ENCODE results near the gene VSTM5. TPM values are rescaled to one million over a fixed set of nuclear protein-coding genes. Genes with fewer than 3 reads are reported as not detected.

VSTM5 gene
- total RNA-seq, 1 experiment from 2014 or later = not detected

GRCh38 chr11:93823210-93823609 lies 27.2 kb downstream of the VSTM5 start:
- TF ChIP-seq SIN3A (IDR thresholded peaks at IDR 0.05; ENCODE audit: low read depth) = no peak
- TF ChIP-seq EZH2 (IDR thresholded peaks at IDR 0.05) = no peak
- TF ChIP-seq POLR2A (IDR thresholded peaks at IDR 0.05; ENCODE audit: borderline replicate concordance, extremely low read depth, insufficient read depth, insufficient read length) = no peak
- no peak for TF ChIP-seq SRF (IDR thresholded peaks at IDR 0.05; ENCODE audit: low read depth)
- TF ChIP-seq ZBTB33 (IDR thresholded peaks at IDR 0.05; ENCODE audit: extremely low read depth, insufficient replicate concordance, low read length) = no peak
- no peak for TF ChIP-seq CTCF (IDR thresholded peaks at IDR 0.05 in 2 of 3, conservative IDR thresholded peaks at IDR 0.05 in 1 of 3; ENCODE audit: borderline replicate concordance in 1 of 3, insufficient read depth in 1 of 3, low read depth in 2 of 3, low read length in 2 of 3)
- TF ChIP-seq POLR2AphosphoS5 (IDR thresholded peaks at IDR 0.05; ENCODE audit: low read depth, low read length) = no peak
- no peak for TF ChIP-seq ELF1 (IDR thresholded peaks at IDR 0.05; ENCODE audit: borderline replicate concordance, low read depth)
- TF ChIP-seq ATF3 (IDR thresholded peaks at IDR 0.05) = no peak
- no peak for TF ChIP-seq YY1 (IDR thresholded peaks at IDR 0.05; ENCODE audit: extremely low read depth, insufficient replicate concordance, low read depth, low read length)
- TF ChIP-seq CBX3 (IDR thresholded peaks at IDR 0.05; ENCODE audit: low read depth) = no peak
- TF ChIP-seq REST (IDR thresholded peaks at IDR 0.05; ENCODE audit: low read depth) = no peak
- no peak for TF ChIP-seq ZFX (IDR thresholded peaks at IDR 0.05)
- TF ChIP-seq ZNF274 (IDR thresholded peaks at IDR 0.05; ENCODE audit: low read depth, low read length) = no peak
- TF ChIP-seq FOSL1 (IDR thresholded peaks at IDR 0.05; ENCODE audit: low read depth) = no peak
- no peak for TF ChIP-seq CEBPB (IDR thresholded peaks at IDR 0.05; ENCODE audit: low read depth)
- no peak for TF ChIP-seq EGR1 (IDR thresholded peaks at IDR 0.05; ENCODE audit: low read depth)
- TF ChIP-seq TCF7L2 (IDR thresholded peaks at IDR 0.05; ENCODE audit: borderline replicate concordance, extremely low read depth, insufficient read depth, insufficient read length) = no peak
- no peak for TF ChIP-seq RAD21 (IDR thresholded peaks at IDR 0.05; ENCODE audit: low read depth)
- H3K9me3 ChIP-seq (ENCODE audit: control insufficient read depth in 1 of 2, insufficient read depth in 1 of 2, low read depth in 1 of 2, low read length in 2 of 2) = no peaks in the 10 kb centered on the region
- no peak overlapping the region for H3K4me2 ChIP-seq (ENCODE audit: low read length)
- no peaks in the 10 kb centered on the region for H3K4me1 ChIP-seq (ENCODE audit: control insufficient read depth in 1 of 2, insufficient read depth in 2 of 2, low read length in 2 of 2)
- ChIA-PET CTCF (no interaction called here), POLR2A (no interaction called here), RAD21 (ENCODE audit: low non-redundant PET in 1 of 2, low total read pairs in 2 of 2, uncharacterized antibody in 2 of 2, unreplicated experiment in 2 of 2) (no interaction called here)
- ATAC-seq (no peak), DNase-seq (ENCODE audit: low read depth, low spot score) (no peak)
- H3K9ac ChIP-seq (ENCODE audit: low read length) = no peak overlapping the region
- H3K9me2 ChIP-seq (ENCODE audit: insufficient read depth) = no peaks in the 10 kb centered on the region
- H4K20me1 ChIP-seq (ENCODE audit: insufficient read depth) = no peaks in the 10 kb centered on the region
- no peak overlapping the region for H3K27ac ChIP-seq (ENCODE audit: low read depth, low read length)
- no peak overlapping the region for H3K4me3 ChIP-seq (replicated peaks in 1 of 2; ENCODE audit: low read depth in 1 of 2, low read length in 2 of 2)
- no peak overlapping the region for H2AFZ ChIP-seq (ENCODE audit: low read depth, low read length, poor library complexity, severe bottlenecking)
- no peaks in the 10 kb centered on the region for H3K36me3 ChIP-seq (ENCODE audit: control insufficient read depth in 1 of 2, insufficient read depth in 2 of 2, low read length in 2 of 2)
- no peaks in the 10 kb centered on the region for H3K79me2 ChIP-seq (ENCODE audit: insufficient read depth, low read length)
- intact Hi-C loops (cut with micrococcal nuclease) = no loop called here
- H3K27me3 ChIP-seq (ENCODE audit: insufficient read depth, low read length) = no peaks in the 10 kb centered on the region
- BruUV-seq (replicated peaks) = no TSS peak

Measured in HCT116 (cell line).